SK-N-SH (cell line): ENCODE data around the gene BCL11A. TPM values are rescaled to one million over a fixed set of nuclear protein-coding genes. Genes with fewer than 3 reads are reported as not detected.

Experiments
- CTCF ChIA-PET: fragments of 300-600, 350-600 bp; formaldehyde crosslinking; extraction: SDS; loops from one replicate; lab custom pipeline; 2021; lab: Yijun Ruan, JAX
- POLR2A ChIA-PET: fragments of 350-600 bp; sonication (Branson Sonifier 250); formaldehyde crosslinking; extraction: SDS; loops from one replicate; lab custom pipeline; 2020; ENCODE audit warnings: antibody characterized with exemption, inconsistent platforms; lab: Yijun Ruan, JAX
- DNase-seq: peaks from one replicate; pipeline ENCODE4 v3.0.0; 2012
- H2AFZ ChIP-seq: fragments of 200-600 bp; sonication (generic); 2 replicates; pipeline ENCODE4 v1.8.1; 2016; ENCODE audit warnings: antibody characterized with exemption, mild to moderate bottlenecking, low read depth
- H3F3A ChIP-seq: fragments of 200-600 bp; sonication (generic); replicated peaks from 2 replicates; pipeline ENCODE3; 2016; ENCODE audit warnings: antibody characterized with exemption, mild to moderate bottlenecking; ENCODE audit not compliant: insufficient read depth
- H3K27ac ChIP-seq, 2 experiments: fragments of 200-500 bp in 1 of 2; fragments of 200-600 bp in 1 of 2; sonication (Bioruptor generic) in 1 of 2; sonication (generic), shearing (Covaris generic) in 1 of 2; 2 replicates each; pipeline versions ENCODE4 v1.5.1 to v1.6.1; 2014 to 2016; ENCODE audit warnings: low read depth in 2 of 2, inconsistent platforms in 1 of 2, low read length in 1 of 2, mild to moderate bottlenecking in 1 of 2, mixed read lengths in 1 of 2
- H3K27me3 ChIP-seq: fragments of 200-600 bp; sonication (generic), shearing (Covaris generic); 2 replicates; pipeline ENCODE4 v1.6.1; 2016; ENCODE audit warnings: mixed run types; ENCODE audit not compliant: insufficient read depth
- H3K36me3 ChIP-seq, 2 experiments: fragments of 200-500 bp in 1 of 2; fragments of 200-600 bp in 1 of 2; sonication (Bioruptor generic) in 1 of 2; sonication (generic) in 1 of 2; replicated peaks in 1 of 2; 2 replicates each; pipeline versions ENCODE3 to v1.5.1; 2014 to 2016; ENCODE audit warnings: low read length in 1 of 2, mild to moderate bottlenecking in 1 of 2; ENCODE audit not compliant: insufficient read depth in 2 of 2, control insufficient read depth in 1 of 2
- H3K4me1 ChIP-seq, 2 experiments: fragments of 200-500 bp in 1 of 2; fragments of 200-600 bp in 1 of 2; sonication (Bioruptor generic) in 1 of 2; sonication (generic), shearing (Covaris generic) in 1 of 2; 2 replicates each; pipeline versions ENCODE4 v1.5.1 to v1.6.1; 2014 to 2016; ENCODE audit warnings: low read depth in 1 of 2, low read length in 1 of 2, mixed run types in 1 of 2; ENCODE audit not compliant: insufficient read depth in 2 of 2, control insufficient read depth in 1 of 2
- H3K4me2 ChIP-seq: fragments of 200-600 bp; sonication (generic), shearing (Covaris generic); 2 replicates; pipeline ENCODE4 v1.6.1; 2017; ENCODE audit warnings: mixed run types
- H3K4me3 ChIP-seq, 2 experiments: fragments of 200-500 bp in 1 of 2; fragments of 200-600 bp in 1 of 2; sonication (Bioruptor generic) in 1 of 2; sonication (generic), shearing (Covaris generic) in 1 of 2; 2 replicates each; pipeline versions ENCODE4 v1.5.1 to v1.8.1; 2014 to 2016; ENCODE audit warnings: low read depth in 2 of 2, inconsistent platforms in 1 of 2, low read length in 1 of 2, mild to moderate bottlenecking in 1 of 2, mixed read lengths in 1 of 2, moderate library complexity in 1 of 2
- H3K79me2 ChIP-seq: fragments of 200-600 bp; sonication (generic); 2 replicates; pipeline ENCODE4 v1.8.1; 2017; ENCODE audit warnings: mild to moderate bottlenecking; ENCODE audit not compliant: insufficient read depth
- H3K9ac ChIP-seq: fragments of 200-600 bp; sonication (generic); 2 replicates; pipeline ENCODE4 v1.6.1; 2017; ENCODE audit warnings: mixed run types
- H3K9me2 ChIP-seq: fragments of 200-600 bp; sonication (generic); 2 replicates; pipeline ENCODE4 v1.6.1; 2017; ENCODE audit warnings: mixed run types
- H3K9me3 ChIP-seq: fragments of 200-600 bp; sonication (generic); 2 replicates; pipeline ENCODE4 v1.6.1; 2017; ENCODE audit warnings: mixed run types, mild to moderate bottlenecking, moderate library complexity
- H4K20me1 ChIP-seq: fragments of 200-600 bp; sonication (generic); 2 replicates; pipeline ENCODE4 v1.6.1; 2017; ENCODE audit warnings: mild to moderate bottlenecking, mixed run types; ENCODE audit not compliant: insufficient read depth
- ELF1 ChIP-seq: IDR thresholded peaks from 2 replicates; pipeline ENCODE4 v1.4.0; 2012
- EP300 ChIP-seq, 2 experiments: IDR thresholded peaks; 2 replicates each; pipeline versions ENCODE4 v1.4.0 to v1.6.1; 2012; ENCODE audit warnings: borderline replicate concordance in 1 of 2, low read depth in 1 of 2, low read length in 1 of 2
- FOSL2 ChIP-seq: IDR thresholded peaks from 2 replicates; pipeline ENCODE4 v1.4.0; 2012; ENCODE audit warnings: low read depth, mild to moderate bottlenecking, moderate library complexity, borderline replicate concordance
- FOXJ3 ChIP-seq: sonication (generic); formaldehyde crosslinking; IDR thresholded peaks from 2 replicates; pipeline ENCODE4 v1.5.1; 2020; ENCODE audit warnings: mild to moderate bottlenecking, missing genetic modification reagents
- FOXM1 ChIP-seq: IDR thresholded peaks from 2 replicates; pipeline ENCODE4 v1.4.0; 2012; ENCODE audit warnings: low read depth, mild to moderate bottlenecking
- MEF2A ChIP-seq: IDR thresholded peaks from 2 replicates; pipeline ENCODE4 v1.4.0; 2012; ENCODE audit warnings: low read depth, borderline replicate concordance
- MXI1 ChIP-seq: IDR thresholded peaks from 2 replicates; pipeline ENCODE4 v1.6.1; 2012; ENCODE audit warnings: mild to moderate bottlenecking, low read depth, low read length, improper control_type of control experiment
- NFIC ChIP-seq: IDR thresholded peaks from 2 replicates; pipeline ENCODE4 v1.4.0; 2012; ENCODE audit warnings: borderline replicate concordance
- NRF1 ChIP-seq: IDR thresholded peaks from 2 replicates; pipeline ENCODE4 v1.6.1; 2012; ENCODE audit warnings: low read depth, mild to moderate bottlenecking, low read length
- POLR2AphosphoS5 ChIP-seq: IDR thresholded peaks from 2 replicates; pipeline ENCODE4 v1.6.1; 2012; ENCODE audit warnings: low read depth, low read length
- TAF1 ChIP-seq: IDR thresholded peaks from 2 replicates; pipeline ENCODE4 v1.6.1; 2012; ENCODE audit warnings: low read depth, mild to moderate bottlenecking, low read length, moderate library complexity, borderline replicate concordance
- WGBS: methylation state at CpG from one replicate; pipeline ENCODE4 v1.1.6; 2017; ENCODE audit warnings: low lambda C conversion rate; 5-methylcytosine and 5-hydroxymethylcytosine counted together
- polyA plus RNA-seq, 3 experiments: library from polyadenylated mRNA; depleted of rRNA; stranded (reverse); fragments of >200 nt; gene quantifications; 2 replicates each; pipeline ENCODE4 v1.2.3, GENCODE V29; 2012
- TF ChIP-seq, protein P1 (sequence below): fragments of 150-350 bp; IDR thresholded peaks from 2 replicates; pipeline ENCODE4 v1.6.1; 2017; ENCODE audit warnings: antibody characterized with exemption, low read length, low read depth, borderline replicate concordance
- TF ChIP-seq, protein P2 (sequence below): IDR thresholded peaks from 2 replicates; pipeline ENCODE4 v1.6.1; 2012; ENCODE audit warnings: mild to moderate bottlenecking, low read depth, low read length, moderate library complexity
- TF ChIP-seq, protein P3 (sequence below): IDR thresholded peaks from 2 replicates; pipeline ENCODE4 v1.4.0; 2012; ENCODE audit warnings: low read depth, borderline replicate concordance
- TF ChIP-seq, protein P4 (sequence below): fragments of 200-600 bp; sonication (generic); IDR thresholded peaks from 2 replicates; pipeline ENCODE4 v1.6.1; 2017; ENCODE audit warnings: antibody characterized with exemption, mild to moderate bottlenecking, moderate library complexity

Gene BCL11A
- polyA plus RNA-seq, 1 of the 3 experiments (the other 2 are of a cell fraction), result 1.9 TPM

DNA sequence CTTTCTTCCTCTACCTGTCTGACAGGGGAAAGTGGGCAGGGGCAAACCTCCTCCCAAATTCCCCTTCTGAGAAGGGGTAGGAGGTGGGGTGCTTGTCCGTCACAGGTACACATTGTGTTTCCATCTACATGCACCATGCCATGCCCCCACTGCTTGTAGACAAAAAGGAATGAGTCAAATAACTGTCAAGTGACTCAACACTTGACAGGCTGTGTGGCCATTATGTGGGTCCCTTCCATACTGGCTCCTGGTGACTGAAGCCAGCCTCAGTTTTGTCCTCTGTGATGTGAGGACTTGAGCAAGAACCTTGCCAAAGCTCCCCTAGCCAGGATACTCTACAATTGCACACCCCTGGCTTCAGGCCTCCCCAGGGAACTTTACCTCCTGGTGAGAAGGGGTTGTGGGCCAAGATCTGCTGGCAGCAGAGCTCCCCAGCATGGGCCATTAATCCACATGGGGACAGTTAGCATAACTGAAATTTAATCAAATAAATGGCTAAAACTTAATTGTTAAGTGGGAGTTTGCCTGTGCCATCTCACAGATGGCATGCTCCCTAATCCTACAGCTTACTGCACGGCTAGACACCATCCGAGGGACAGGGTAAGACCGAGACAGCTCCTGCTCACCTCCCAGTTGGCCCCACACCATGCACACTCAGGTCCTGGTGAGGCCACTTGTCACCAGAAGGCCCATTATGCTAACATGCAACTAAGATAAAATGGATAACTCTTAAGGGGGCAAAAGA is 140.2 kb downstream of the BCL11A start (continued):
- no peak for TF ChIP-seq NRF1

DNA sequence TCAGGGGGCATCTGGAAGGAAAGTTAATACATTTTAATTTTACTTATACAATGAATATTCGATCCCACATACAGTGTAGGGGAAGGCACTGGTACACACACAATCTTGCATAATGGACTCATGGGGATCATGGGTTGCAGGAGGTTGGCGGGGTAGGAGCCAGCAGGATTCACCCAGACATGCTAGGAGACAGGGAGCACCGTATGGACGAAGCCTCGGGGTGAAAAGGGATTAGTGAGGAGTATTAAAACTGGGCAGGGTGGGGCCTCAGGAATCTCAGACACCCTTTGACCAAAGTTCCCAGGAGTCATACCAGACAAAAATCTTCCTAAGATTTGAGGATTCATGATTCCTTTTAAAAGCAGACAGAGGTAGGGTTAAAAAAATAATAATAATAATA is 140.8 kb downstream of the BCL11A start:
- Histone ChIP-seq H3K9me2 (no peaks in the 10 kb centered on the region), H3K27me3 (peaks cover 14% of the 10 kb centered on the region; the same call in 1 of the 2 replicates), H3K9me3 (no peaks in the 10 kb centered on the region), H2AFZ (no peak overlapping the region), H3K27ac (no peak overlapping the region), H3K9ac (no peak overlapping the region), H3K4me2 (no peak overlapping the region)
- ChIA-PET CTCF (interaction anchor here (1.3 kb wide), 1 partner anchor 27 kb away, joined by 5 read pairs; no protein-coding TSS in a partner anchor), POLR2A (no interaction called here)
- WGBS, result 46% methylated on average over 5 of the region's 5 CpGs
- TF ChIP-seq, protein P1, sequence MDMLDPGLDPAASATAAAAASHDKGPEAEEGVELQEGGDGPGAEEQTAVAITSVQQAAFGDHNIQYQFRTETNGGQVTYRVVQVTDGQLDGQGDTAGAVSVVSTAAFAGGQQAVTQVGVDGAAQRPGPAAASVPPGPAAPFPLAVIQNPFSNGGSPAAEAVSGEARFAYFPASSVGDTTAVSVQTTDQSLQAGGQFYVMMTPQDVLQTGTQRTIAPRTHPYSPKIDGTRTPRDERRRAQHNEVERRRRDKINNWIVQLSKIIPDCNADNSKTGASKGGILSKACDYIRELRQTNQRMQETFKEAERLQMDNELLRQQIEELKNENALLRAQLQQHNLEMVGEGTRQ, result no peak
- TF ChIP-seq TAF1 (no peak), ELF1 (no peak), NRF1 (no peak), FOXJ3 (CRISPR knock-in tag) (no peak), FOSL2 (no peak), NFIC (no peak), MXI1 (no peak), POLR2AphosphoS5 (no peak), EP300 (IDR thresholded peaks at IDR 0.05; ENCODE audit: borderline replicate concordance in 1 of 2, low read depth in 1 of 2, low read length in 1 of 2) (no peak), FOXM1 (no peak), MEF2A (no peak)
- TF ChIP-seq, protein P2, sequence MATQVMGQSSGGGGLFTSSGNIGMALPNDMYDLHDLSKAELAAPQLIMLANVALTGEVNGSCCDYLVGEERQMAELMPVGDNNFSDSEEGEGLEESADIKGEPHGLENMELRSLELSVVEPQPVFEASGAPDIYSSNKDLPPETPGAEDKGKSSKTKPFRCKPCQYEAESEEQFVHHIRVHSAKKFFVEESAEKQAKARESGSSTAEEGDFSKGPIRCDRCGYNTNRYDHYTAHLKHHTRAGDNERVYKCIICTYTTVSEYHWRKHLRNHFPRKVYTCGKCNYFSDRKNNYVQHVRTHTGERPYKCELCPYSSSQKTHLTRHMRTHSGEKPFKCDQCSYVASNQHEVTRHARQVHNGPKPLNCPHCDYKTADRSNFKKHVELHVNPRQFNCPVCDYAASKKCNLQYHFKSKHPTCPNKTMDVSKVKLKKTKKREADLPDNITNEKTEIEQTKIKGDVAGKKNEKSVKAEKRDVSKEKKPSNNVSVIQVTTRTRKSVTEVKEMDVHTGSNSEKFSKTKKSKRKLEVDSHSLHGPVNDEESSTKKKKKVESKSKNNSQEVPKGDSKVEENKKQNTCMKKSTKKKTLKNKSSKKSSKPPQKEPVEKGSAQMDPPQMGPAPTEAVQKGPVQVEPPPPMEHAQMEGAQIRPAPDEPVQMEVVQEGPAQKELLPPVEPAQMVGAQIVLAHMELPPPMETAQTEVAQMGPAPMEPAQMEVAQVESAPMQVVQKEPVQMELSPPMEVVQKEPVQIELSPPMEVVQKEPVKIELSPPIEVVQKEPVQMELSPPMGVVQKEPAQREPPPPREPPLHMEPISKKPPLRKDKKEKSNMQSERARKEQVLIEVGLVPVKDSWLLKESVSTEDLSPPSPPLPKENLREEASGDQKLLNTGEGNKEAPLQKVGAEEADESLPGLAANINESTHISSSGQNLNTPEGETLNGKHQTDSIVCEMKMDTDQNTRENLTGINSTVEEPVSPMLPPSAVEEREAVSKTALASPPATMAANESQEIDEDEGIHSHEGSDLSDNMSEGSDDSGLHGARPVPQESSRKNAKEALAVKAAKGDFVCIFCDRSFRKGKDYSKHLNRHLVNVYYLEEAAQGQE, result no peak
- TF ChIP-seq, protein P3, sequence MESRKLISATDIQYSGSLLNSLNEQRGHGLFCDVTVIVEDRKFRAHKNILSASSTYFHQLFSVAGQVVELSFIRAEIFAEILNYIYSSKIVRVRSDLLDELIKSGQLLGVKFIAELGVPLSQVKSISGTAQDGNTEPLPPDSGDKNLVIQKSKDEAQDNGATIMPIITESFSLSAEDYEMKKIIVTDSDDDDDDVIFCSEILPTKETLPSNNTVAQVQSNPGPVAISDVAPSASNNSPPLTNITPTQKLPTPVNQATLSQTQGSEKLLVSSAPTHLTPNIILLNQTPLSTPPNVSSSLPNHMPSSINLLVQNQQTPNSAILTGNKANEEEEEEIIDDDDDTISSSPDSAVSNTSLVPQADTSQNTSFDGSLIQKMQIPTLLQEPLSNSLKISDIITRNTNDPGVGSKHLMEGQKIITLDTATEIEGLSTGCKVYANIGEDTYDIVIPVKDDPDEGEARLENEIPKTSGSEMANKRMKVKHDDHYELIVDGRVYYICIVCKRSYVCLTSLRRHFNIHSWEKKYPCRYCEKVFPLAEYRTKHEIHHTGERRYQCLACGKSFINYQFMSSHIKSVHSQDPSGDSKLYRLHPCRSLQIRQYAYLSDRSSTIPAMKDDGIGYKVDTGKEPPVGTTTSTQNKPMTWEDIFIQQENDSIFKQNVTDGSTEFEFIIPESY, result no peak
- TF ChIP-seq, protein P4, sequence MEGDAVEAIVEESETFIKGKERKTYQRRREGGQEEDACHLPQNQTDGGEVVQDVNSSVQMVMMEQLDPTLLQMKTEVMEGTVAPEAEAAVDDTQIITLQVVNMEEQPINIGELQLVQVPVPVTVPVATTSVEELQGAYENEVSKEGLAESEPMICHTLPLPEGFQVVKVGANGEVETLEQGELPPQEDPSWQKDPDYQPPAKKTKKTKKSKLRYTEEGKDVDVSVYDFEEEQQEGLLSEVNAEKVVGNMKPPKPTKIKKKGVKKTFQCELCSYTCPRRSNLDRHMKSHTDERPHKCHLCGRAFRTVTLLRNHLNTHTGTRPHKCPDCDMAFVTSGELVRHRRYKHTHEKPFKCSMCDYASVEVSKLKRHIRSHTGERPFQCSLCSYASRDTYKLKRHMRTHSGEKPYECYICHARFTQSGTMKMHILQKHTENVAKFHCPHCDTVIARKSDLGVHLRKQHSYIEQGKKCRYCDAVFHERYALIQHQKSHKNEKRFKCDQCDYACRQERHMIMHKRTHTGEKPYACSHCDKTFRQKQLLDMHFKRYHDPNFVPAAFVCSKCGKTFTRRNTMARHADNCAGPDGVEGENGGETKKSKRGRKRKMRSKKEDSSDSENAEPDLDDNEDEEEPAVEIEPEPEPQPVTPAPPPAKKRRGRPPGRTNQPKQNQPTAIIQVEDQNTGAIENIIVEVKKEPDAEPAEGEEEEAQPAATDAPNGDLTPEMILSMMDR, result no peak
- TF ChIP-seq, all 33 proteins: peak for 0
- DNase-seq, result no peak
- Histone ChIP-seq H3K4me3 (no peak overlapping the region), H3F3A (no peaks in the 10 kb centered on the region), H3K36me3 (no peaks in the 10 kb centered on the region), H4K20me1 (no peaks in the 10 kb centered on the region), H3K79me2 (no peaks in the 10 kb centered on the region), H3K4me1 (no peaks in the 10 kb centered on the region; a peak in 1 of 4 replicates)
